HEK293 (cell line): ENCODE results near the gene EEF1AKMT3.

Experiments
- HIC1 ChIP-seq: fragments of 450-650 bp; formaldehyde crosslinking; IDR thresholded peaks from 2 replicates; pipeline ENCODE4 v1.5.1; 2016; ENCODE audit warnings: missing biosample characterization, missing genetic modification characterization
- PRDM4 ChIP-seq: fragments of 450-650 bp; formaldehyde crosslinking; IDR thresholded peaks from 2 replicates; pipeline ENCODE4 v1.5.1; 2017; ENCODE audit warnings: missing biosample characterization, missing genetic modification characterization
- ZBTB48 ChIP-seq: fragments of 450-650 bp; formaldehyde crosslinking; IDR thresholded peaks from 2 replicates; pipeline ENCODE4 v1.5.1; 2016; ENCODE audit warnings: missing biosample characterization, missing genetic modification characterization
- ZNF10 ChIP-seq: fragments of 450-650 bp; formaldehyde crosslinking; IDR thresholded peaks from 2 replicates; pipeline ENCODE4 v1.5.1; 2017; ENCODE audit warnings: missing biosample characterization, missing genetic modification characterization
- ZNF16 ChIP-seq: fragments of 450-650 bp; formaldehyde crosslinking; IDR thresholded peaks from 2 replicates; pipeline ENCODE4 v1.5.1; 2016; ENCODE audit warnings: low read depth, missing biosample characterization, missing genetic modification characterization
- ZNF169 ChIP-seq: fragments of 450-650 bp; formaldehyde crosslinking; IDR thresholded peaks from 2 replicates; pipeline ENCODE4 v1.5.1; 2016; ENCODE audit warnings: missing biosample characterization, missing genetic modification characterization
- ZNF274 ChIP-seq, 2 experiments: fragments of 200-500 bp in 1 of 2; fragments of 450-650 bp in 1 of 2; sonication (Bioruptor generic) in 1 of 2; formaldehyde crosslinking in 1 of 2; IDR thresholded peaks; 2 replicates each; pipeline versions ENCODE4 v1.5.1 to v1.6.1; 2014 to 2016; ENCODE audit warnings: borderline replicate concordance in 1 of 2, inconsistent platforms in 1 of 2, low read length in 1 of 2, missing biosample characterization in 1 of 2, missing genetic modification characterization in 1 of 2
- ZNF404 ChIP-seq: fragments of 450-650 bp; formaldehyde crosslinking; IDR thresholded peaks from 2 replicates; pipeline ENCODE4 v1.5.1; 2017; ENCODE audit warnings: missing biosample characterization, missing genetic modification characterization
- ZNF530 ChIP-seq: fragments of 450-650 bp; formaldehyde crosslinking; IDR thresholded peaks from 2 replicates; pipeline ENCODE4 v1.5.1; 2016; ENCODE audit warnings: low read depth, missing biosample characterization, missing genetic modification characterization
- ZNF843 ChIP-seq: fragments of 450-650 bp; formaldehyde crosslinking; IDR thresholded peaks from 2 replicates; pipeline ENCODE4 v1.5.1; 2016; ENCODE audit warnings: missing biosample characterization, missing genetic modification characterization
- ZXDB ChIP-seq: fragments of 450-650 bp; formaldehyde crosslinking; IDR thresholded peaks from 2 replicates; pipeline ENCODE4 v1.5.1; 2016; ENCODE audit warnings: missing biosample characterization, missing genetic modification characterization
- TF ChIP-seq, protein P1 (sequence below): fragments of 450-650 bp; formaldehyde crosslinking; conservative IDR thresholded peaks from 2 replicates; pipeline ENCODE4 v1.5.1; 2016; ENCODE audit warnings: low read depth, missing biosample characterization, missing genetic modification characterization
- TF ChIP-seq, protein P2 (sequence below): fragments of 450-650 bp; formaldehyde crosslinking; IDR thresholded peaks from 2 replicates; pipeline ENCODE4 v1.5.1; 2017; ENCODE audit warnings: missing biosample characterization, missing genetic modification characterization
- TF ChIP-seq, protein P3 (sequence below): fragments of 450-650 bp; formaldehyde crosslinking; IDR thresholded peaks from 2 replicates; pipeline ENCODE4 v1.5.1; 2016; ENCODE audit warnings: missing biosample characterization, missing genetic modification characterization

Gene EEF1AKMT3

DNA sequence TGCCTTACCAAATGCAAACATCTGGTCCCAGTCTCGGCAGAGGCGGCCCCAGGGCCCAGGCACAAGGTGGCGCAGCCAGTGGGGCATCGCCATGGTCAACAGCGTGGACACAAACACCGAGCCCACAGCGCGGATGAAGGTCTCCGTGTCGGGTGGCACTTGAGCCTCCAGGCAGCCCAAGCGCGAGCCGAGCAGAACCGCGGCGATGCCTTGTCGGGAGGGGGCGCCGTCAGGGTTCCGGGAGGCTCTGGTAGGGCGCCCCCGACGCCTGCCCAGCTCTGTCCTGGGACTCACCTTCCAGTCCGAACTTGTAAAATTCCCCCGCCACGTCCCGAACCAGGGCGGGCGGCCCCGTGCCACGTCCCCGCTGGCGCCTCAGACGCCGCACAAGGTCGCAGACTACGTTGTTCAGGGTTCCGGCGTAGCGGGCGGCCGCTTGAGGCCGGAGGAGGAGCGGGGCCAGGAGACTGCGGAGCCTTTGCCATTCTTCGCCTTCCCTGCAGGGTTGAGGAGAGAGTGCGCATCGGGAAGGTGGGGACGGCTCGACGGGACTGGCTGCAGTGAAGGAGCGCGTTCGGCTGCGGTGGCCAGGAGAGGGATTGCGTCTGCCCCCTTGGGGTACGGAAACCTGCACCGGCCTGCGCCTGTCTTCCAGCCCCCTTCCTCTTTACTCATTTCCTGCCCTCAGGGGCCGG is 7.3 kb upstream of the EEF1AKMT3 start (continued):
- TF ChIP-seq, protein P1, sequence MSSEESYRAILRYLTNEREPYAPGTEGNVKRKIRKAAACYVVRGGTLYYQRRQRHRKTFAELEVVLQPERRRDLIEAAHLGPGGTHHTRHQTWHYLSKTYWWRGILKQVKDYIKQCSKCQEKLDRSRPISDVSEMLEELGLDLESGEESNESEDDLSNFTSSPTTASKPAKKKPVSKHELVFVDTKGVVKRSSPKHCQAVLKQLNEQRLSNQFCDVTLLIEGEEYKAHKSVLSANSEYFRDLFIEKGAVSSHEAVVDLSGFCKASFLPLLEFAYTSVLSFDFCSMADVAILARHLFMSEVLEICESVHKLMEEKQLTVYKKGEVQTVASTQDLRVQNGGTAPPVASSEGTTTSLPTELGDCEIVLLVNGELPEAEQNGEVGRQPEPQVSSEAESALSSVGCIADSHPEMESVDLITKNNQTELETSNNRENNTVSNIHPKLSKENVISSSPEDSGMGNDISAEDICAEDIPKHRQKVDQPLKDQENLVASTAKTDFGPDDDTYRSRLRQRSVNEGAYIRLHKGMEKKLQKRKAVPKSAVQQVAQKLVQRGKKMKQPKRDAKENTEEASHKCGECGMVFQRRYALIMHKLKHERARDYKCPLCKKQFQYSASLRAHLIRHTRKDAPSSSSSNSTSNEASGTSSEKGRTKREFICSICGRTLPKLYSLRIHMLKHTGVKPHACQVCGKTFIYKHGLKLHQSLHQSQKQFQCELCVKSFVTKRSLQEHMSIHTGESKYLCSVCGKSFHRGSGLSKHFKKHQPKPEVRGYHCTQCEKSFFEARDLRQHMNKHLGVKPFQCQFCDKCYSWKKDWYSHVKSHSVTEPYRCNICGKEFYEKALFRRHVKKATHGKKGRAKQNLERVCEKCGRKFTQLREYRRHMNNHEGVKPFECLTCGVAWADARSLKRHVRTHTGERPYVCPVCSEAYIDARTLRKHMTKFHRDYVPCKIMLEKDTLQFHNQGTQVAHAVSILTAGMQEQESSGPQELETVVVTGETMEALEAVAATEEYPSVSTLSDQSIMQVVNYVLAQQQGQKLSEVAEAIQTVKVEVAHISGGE (tag by site-specific recombination): peak; percentile 12; the same call in 1 of the 2 replicates
- TF ChIP-seq ZNF843 (tag by site-specific recombination): no peak
- TF ChIP-seq ZNF169 (tag by site-specific recombination): no peak
- TF ChIP-seq, protein P2, sequence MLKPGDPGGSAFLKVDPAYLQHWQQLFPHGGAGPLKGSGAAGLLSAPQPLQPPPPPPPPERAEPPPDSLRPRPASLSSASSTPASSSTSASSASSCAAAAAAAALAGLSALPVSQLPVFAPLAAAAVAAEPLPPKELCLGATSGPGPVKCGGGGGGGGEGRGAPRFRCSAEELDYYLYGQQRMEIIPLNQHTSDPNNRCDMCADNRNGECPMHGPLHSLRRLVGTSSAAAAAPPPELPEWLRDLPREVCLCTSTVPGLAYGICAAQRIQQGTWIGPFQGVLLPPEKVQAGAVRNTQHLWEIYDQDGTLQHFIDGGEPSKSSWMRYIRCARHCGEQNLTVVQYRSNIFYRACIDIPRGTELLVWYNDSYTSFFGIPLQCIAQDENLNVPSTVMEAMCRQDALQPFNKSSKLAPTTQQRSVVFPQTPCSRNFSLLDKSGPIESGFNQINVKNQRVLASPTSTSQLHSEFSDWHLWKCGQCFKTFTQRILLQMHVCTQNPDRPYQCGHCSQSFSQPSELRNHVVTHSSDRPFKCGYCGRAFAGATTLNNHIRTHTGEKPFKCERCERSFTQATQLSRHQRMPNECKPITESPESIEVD (tag by site-specific recombination): no peak
- TF ChIP-seq ZNF404 (tag by site-specific recombination): no peak
- TF ChIP-seq ZNF274 (IDR thresholded peaks at IDR 0.05; ENCODE audit: low read length): no peak
- no peak for TF ChIP-seq ZNF274 (tag by site-specific recombination; IDR thresholded peaks at IDR 0.05; ENCODE audit: borderline replicate concordance)
- no peak for TF ChIP-seq ZNF10
- no peak for TF ChIP-seq PRDM4 (tag by site-specific recombination)
- peak; percentile 69 for TF ChIP-seq ZXDB
- TF ChIP-seq ZBTB48 (tag by site-specific recombination): 0 out of 2 replicates have a peak, but pooled peaks have one; percentile 29
- TF ChIP-seq ZNF530 (tag by site-specific recombination): no peak
- TF ChIP-seq ZNF16 (tag by site-specific recombination): no peak
- no peak for TF ChIP-seq HIC1 (tag by site-specific recombination)
- TF ChIP-seq, protein P3, sequence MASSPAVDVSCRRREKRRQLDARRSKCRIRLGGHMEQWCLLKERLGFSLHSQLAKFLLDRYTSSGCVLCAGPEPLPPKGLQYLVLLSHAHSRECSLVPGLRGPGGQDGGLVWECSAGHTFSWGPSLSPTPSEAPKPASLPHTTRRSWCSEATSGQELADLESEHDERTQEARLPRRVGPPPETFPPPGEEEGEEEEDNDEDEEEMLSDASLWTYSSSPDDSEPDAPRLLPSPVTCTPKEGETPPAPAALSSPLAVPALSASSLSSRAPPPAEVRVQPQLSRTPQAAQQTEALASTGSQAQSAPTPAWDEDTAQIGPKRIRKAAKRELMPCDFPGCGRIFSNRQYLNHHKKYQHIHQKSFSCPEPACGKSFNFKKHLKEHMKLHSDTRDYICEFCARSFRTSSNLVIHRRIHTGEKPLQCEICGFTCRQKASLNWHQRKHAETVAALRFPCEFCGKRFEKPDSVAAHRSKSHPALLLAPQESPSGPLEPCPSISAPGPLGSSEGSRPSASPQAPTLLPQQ (tag by site-specific recombination): no peak
